CD4-positive, alpha-beta T cell treated with Interleukin-1 beta for 1 hour (primary cell): ENCODE results near the gene MVK.

Experiments
- DNase-seq, 2 donors: peaks; one replicate each; pipeline ENCODE4 v3.0.0-alpha.2; 2020 to 2022

MVK gene

DNA sequence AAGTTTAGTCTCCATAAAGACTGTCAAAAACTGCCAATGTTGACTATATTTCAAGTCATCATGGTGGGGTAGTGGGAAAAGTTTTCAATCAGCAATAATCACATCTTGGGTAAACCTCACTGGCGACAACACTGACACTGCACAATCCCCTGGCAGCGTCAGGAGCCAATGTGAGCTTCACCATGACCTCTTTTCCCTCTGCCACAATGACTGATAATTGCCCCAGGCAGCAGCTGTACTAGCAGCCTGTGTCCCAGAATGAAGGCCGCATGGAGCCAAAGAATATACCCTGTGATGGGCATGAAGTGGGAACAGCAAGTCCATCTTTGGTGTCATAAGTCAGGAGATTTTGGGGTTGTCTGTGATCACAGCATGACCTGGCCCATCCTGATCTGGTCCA, 5.6 kb upstream of the MVK start:
- DNase-seq, result no peak

DNA sequence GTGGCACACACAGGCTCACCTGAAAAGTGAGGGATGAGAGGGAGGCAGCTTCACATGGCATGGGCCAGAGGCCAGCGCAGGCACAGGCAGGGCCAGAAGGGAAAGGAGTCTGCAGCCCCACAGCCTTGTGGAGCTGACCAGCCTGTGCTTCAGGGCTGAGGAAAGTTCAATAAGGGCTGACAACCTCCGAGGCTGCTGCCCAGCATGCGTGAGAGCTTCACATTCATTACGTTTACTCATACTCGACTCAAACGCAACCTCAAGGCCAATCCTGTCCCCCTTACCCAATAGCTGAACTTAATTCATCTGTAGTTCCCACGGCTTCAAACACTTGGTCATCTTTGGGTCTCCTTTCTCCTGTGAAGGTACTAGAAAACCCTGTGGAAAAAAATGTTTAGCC, 5.1 kb upstream of the MVK start:
- no peak for DNase-seq

- DNase-seq, result no peak
These were observed 1.7 kb upstream of the MVK start for GRCh38 chr12:109571773-109572505.

DNA sequence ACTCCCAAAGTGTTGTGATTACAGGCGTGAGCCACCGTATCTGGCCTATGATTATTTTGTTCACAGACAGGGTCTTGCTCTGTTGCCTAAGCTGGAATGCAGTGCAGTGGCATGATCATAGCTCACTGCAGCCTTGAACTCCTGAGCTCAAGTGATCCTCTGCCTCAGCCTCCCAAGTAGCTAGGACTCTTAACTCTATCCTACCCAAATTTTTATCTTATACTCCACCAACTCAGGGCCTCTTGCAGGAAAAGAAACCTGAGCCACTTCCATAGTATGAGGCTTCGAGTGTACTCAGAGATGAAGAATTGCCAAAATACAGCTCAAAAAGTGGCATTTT, 1.1 kb upstream of the MVK start:
- DNase-seq, result no peak

- no peak for DNase-seq
These were observed 285 bp downstream of the MVK start for GRCh38 chr12:109573914-109574244.

DNA sequence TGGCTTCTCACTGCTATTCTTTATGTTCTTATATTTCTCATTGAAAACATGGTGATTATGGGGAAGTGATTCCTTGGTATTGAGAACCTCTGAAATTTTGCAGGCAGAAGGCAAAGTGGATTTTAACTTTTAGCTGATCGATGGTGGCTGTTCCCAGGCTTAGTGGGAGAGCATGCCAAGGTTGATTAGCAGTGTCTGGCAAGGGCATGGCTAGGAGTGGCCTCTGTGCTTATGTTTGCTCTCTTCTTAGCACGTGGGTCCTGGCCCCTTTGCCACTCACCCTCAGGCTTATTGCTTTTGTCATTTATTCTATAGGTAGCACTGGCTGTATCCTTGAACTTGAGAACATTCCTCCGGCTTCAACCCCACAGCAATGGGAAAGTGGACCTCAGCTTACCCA, 2.1 kb downstream of the MVK start:
- DNase-seq, result no peak

GRCh38 chr12:109577311-109577710, 3.7 kb downstream of the MVK start:
- DNase-seq, result no peak

- DNase-seq, result no peak
These were observed 4.8 kb downstream of the MVK start for GRCh38 chr12:109578330-109578927.

DNA sequence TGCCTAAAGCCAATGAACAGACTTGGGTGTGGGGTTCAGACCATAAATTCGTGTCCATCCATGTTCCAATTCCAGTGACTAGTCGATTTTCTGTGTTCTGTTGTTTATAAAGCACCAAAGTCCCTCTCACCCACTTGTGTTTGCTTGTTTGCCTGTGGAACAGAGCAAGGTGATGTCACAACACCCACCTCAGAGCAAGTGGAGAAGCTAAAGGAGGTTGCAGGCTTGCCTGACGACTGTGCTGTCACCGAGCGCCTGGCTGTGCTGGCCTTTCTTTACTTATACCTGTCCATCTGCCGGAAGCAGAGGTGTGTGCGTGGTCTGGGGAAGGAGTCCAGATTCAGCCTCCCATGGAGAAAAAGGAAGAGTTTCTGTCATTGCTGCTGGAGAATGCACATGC, 6.0 kb downstream of the MVK start:
- no peak for DNase-seq

DNA sequence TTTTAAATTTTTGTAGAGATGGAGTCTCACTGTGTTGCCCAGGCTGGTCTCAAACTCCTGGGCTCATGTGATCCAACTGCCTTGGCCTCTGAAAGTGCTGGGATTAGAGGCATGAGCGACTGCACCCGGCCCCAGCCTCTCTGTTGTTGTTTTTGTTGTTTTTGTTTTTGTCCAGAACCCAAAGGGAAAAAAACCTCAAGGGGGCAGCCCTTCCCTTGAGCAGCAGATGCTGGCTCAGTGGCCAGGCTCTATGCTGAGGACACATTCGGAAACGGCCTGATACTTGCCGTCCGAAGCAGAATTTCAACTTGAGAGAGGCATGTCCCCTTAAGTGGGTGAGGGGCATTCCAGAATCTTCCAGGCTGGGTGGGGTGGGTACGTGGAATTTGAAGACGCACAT, 6.7 kb downstream of the MVK start:
- no peak for DNase-seq

GRCh38 chr12:109580684-109581333, 7.2 kb downstream of the MVK start:
- no peak for DNase-seq

DNA sequence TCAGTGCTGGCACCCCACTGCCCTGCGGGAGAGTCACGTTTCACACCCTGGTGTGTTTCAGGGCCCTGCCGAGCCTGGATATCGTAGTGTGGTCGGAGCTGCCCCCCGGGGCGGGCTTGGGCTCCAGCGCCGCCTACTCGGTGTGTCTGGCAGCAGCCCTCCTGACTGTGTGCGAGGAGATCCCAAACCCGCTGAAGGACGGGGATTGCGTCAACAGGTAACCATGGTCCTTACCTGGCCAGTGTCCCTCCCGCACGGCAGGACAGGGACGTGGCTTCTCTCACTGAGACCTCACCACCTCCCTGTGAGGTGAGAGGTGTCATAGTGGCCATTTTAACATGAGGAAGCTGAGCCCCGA, 7.7 kb downstream of the MVK start:
- DNase-seq, result no peak

GRCh38 chr12:109581856-109582255, 8.3 kb downstream of the MVK start:
- no peak for DNase-seq

DNA sequence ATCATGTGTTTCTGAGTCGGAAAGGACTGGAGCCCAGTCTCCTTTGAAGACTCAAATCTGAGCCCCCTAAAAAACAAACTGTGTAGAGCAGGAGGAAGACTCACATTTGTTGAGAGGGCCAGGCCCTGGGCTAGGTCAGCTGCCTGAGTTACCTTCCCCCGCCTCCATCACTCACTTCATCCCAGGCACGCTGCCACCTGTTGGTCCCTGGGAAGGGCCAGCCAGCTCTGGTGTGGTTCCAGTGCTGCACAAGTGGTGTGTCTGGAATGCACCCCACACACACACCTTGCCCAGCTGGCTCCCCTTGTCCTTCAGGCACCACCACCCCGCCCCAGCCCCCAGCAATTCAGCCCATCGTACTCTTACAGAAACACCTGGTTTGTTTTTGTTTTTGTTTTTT, 9.0 kb downstream of the MVK start:
- DNase-seq, result no peak

DNA sequence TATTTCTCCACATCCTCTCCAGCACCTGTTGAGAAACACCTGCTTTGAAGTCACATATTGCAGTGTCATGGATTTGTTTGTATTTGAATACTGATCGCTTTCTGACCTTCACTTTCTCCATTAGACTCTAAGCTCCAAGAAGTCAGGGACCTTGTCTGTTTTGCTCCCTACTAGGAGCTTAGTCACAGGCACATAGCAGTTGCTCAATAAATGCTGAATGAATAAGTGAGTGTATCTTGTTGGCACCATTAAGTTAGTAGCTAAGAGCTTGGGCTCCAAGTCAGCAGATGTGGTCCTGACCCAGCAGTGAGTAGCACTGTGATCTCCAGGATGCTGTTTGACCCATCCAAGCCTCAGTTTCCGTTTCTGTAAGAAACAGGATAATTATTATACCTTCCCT, 10.1 kb downstream of the MVK start:
- no peak for DNase-seq

GRCh38 chr12:109586385-109587296, 13.0 kb downstream of the MVK start:
- DNase-seq, result no peak

DNA sequence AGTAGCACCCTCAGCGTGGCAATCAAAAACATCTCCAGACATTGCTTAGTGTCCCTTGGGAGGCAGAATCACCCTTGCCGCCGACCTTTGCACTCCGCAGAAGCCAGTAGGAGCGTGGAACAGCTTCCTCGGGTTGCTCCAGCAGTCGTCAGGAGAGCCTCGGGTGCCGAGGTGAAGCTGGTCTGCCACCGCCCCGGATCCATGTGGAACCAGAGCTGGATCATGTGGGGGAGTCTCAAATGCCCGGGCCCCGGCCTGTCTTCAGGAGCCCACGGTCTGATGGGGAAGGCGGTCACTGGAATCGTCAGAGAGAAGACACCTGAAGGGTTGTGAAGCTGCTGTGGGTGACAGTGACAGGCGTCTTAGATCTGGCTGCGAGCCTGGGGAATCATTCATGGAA, 14.3 kb downstream of the MVK start:
- DNase-seq, result no peak

DNA sequence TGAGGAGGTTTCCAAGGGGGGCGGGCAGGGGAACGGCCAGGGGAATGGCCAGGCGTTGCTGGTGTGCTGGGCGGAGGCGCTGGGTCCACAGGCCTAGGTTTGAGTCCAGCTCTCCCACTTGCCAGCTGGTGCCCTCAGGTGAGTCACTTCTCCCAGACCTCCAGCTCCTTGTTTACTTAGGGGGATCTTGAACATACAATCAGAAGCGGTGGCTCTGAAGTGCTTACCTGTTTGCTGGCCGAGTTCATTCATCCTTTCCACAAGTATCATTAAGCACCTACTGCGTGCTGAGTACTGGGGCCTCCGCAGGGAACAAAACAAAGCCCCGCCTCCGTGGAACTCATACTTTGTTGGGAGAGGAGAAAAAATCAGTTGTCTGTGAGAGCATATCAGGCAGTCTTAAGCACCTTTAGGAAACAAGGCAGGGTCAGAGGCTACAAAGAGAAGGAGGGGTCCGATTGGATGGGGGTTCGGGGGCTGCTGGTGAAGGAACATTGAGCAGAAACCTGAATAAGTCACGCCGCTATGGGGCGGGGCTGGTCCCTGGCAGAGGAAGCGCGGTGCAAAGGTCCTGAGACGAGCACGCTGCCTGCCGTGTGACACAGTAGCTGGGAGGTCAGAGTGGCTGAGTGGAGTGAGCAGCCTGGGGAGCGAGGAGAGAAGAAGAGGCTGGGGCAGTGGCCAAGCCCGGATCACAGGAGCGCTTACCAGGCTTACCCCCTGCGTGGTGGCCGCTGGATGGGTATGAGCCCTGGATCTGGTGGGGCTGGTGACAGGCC, 15.1 kb downstream of the MVK start:
- DNase-seq, result no peak

- DNase-seq, result no peak
These were observed 15.6 kb downstream of the MVK start for GRCh38 chr12:109589240-109589590.

- DNase-seq, result no peak
These were observed 16.2 kb downstream of the MVK start for GRCh38 chr12:109589691-109590245.

DNA sequence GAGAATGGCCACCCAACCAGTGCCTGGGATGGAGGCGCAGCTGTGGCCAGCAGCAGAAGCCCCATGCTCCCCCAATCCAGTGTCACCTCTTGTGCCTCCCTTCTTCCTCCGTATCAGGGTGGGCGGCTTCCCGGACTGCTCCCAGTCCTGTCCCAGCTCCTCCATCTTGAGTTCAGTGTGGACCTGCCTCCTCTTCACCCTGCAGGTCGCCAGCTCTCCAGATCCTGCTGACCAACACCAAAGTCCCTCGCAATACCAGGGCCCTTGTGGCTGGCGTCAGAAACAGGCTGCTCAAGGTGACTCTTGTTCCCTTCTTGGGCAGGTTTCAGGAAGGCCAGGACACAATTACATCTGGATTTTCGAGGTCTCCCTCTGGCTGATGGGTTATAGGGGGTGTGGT, 17.0 kb downstream of the MVK start:
- no peak for DNase-seq

- no peak for DNase-seq
These were observed 17.4 kb downstream of the MVK start for GRCh38 chr12:109591041-109591440.
